Neural progenitor cell (in vitro differentiated cells): Measurements from ENCODE around the gene FAIM. TPM values are rescaled to one million over a fixed set of nuclear protein-coding genes. Genes with fewer than 3 reads are reported as not detected.
A peak's percentile ranks its signal among the peaks of the same experiment; 100 is the strongest.

Source experiments
- DNase-seq: peaks from one replicate; pipeline ENCODE4 v3.0.0-alpha.2; 2016; ENCODE audit warnings: low spot score
- H2AFZ ChIP-seq: fragments of 200-600 bp; sonication (generic); replicated peaks from 2 replicates; pipeline ENCODE4 v1.6.1; 2016; ENCODE audit warnings: antibody characterized with exemption
- H3F3A ChIP-seq: fragments of 200-600 bp; sonication (generic); 2 replicates; pipeline ENCODE4 v1.6.1; 2016; ENCODE audit warnings: antibody characterized with exemption, low read depth
- H3K27ac ChIP-seq: fragments of 200-600 bp; sonication (generic); 2 replicates; pipeline ENCODE4 v1.5.1; 2016; ENCODE audit warnings: mild to moderate bottlenecking
- H3K27me3 ChIP-seq: fragments of 200-600 bp; sonication (generic); 2 replicates; pipeline ENCODE4 v1.6.1; 2016; ENCODE audit warnings: mild to moderate bottlenecking, moderate library complexity
- H3K36me3 ChIP-seq: fragments of 200-600 bp; sonication (generic); 2 replicates; pipeline ENCODE4 v1.5.1; 2016
- H3K4me1 ChIP-seq: fragments of 200-600 bp; sonication (generic); 2 replicates; pipeline ENCODE4 v1.6.1; 2016; ENCODE audit warnings: mixed run types
- H3K4me2 ChIP-seq: fragments of 200-600 bp; sonication (generic); 2 replicates; pipeline ENCODE4 v1.6.1; 2016
- H3K4me3 ChIP-seq: fragments of 200-600 bp; sonication (generic); 2 replicates; pipeline ENCODE4 v1.5.1; 2016
- H3K79me2 ChIP-seq: fragments of 200-600 bp; sonication (generic); 2 replicates; pipeline ENCODE4 v1.6.1; 2016; ENCODE audit warnings: low read depth
- H3K9ac ChIP-seq: fragments of 200-600 bp; sonication (generic); 2 replicates; pipeline ENCODE4 v1.6.1; 2016
- H3K9me3 ChIP-seq: fragments of 200-600 bp; sonication (generic); 2 replicates; pipeline ENCODE4 v1.5.1; 2016; ENCODE audit warnings: low read depth
- H4K20me1 ChIP-seq: fragments of 200-600 bp; sonication (generic); 2 replicates; pipeline ENCODE4 v1.6.1; 2016; ENCODE audit warnings: low read depth
- H3K27ac Mint-ChIP-seq: 3 replicates; pipeline ENCODE4 v1.8.0; 2021; ENCODE audit warnings: mixed read lengths
- H3K27me3 Mint-ChIP-seq: 2 replicates; pipeline ENCODE4 v1.8.0; 2022; ENCODE audit warnings: low read depth, mild to moderate bottlenecking, inconsistent platforms, moderate library complexity, mixed read lengths; ENCODE audit not compliant: insufficient read depth
- H3K36me3 Mint-ChIP-seq: 3 replicates; pipeline ENCODE4 v1.8.0; 2021; ENCODE audit warnings: mixed read lengths
- H3K4me1 Mint-ChIP-seq: 3 replicates; pipeline ENCODE4 v1.8.0; 2021; ENCODE audit warnings: mixed read lengths
- H3K4me3 Mint-ChIP-seq: 3 replicates; pipeline ENCODE4 v1.8.0; 2021; ENCODE audit warnings: mild to moderate bottlenecking, moderate library complexity, mixed read lengths
- H3K9me3 Mint-ChIP-seq: 3 replicates; pipeline ENCODE4 v1.8.0; 2020; ENCODE audit warnings: mixed read lengths
- CTCF ChIP-seq: fragments of 200-600 bp; sonication (generic); IDR thresholded peaks from 2 replicates; pipeline ENCODE4 v1.5.1; 2017; ENCODE audit warnings: antibody characterized with exemption, mild to moderate bottlenecking
- EZH2 ChIP-seq: fragments of 200-600 bp; sonication (generic); IDR thresholded peaks from 2 replicates; pipeline ENCODE4 v1.6.1; 2017; ENCODE audit warnings: antibody characterized with exemption, mild to moderate bottlenecking, moderate library complexity
- EZH2phosphoT487 ChIP-seq: fragments of 200-600 bp; sonication (generic); IDR thresholded peaks from 2 replicates; pipeline ENCODE4 v1.6.1; 2017; ENCODE audit warnings: antibody characterized with exemption
- total RNA-seq: library from RNA; depleted of rRNA; stranded (reverse); fragments of >200 nt; gene quantifications from 2 replicates; pipeline ENCODE4 v1.2.3, GENCODE V29; 2015; ENCODE audit warnings: low replicate concordance

FAIM gene
- total RNA-seq, 1 donor from 2014 or later, result 13.2 TPM

DNA sequence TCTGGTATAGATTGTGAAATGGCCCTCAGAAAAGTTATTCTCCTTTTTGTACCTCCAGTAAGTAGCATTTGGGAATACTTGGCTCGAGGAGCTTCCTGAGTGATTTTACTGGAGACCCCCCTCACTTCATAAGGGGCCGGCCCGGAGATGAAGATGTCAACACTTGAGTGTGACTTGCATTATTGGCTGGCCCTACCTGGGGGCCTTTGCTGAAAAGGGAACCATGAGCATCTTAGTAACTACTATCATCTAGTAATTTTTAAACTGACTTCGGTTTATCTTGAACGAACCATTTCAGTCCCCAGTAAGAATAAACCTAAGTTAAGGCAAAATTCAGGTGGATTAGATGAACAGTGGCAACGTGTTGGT lies 1.3 kb downstream of the FAIM start:
- TF ChIP-seq CTCF, result no peak
- TF ChIP-seq EZH2phosphoT487, result no peak
- TF ChIP-seq EZH2, result no peak
- no peak overlapping the region for H3K9ac ChIP-seq
- peak overlapping the region; percentile 85 for H2AFZ ChIP-seq
- peak overlapping the region; percentile 94 for H3K4me2 ChIP-seq
- no peaks in the 10 kb centered on the region for H3K79me2 ChIP-seq
- peaks cover 9% of the 10 kb centered on the region for H3K27me3 ChIP-seq
- no peak overlapping the region for H3K27ac ChIP-seq
- DNase-seq, result no peak
- Mint-ChIP-seq H3K27ac (no peak overlapping the region), H3K4me3 (peak overlapping the region; percentile 81), H3K4me1 (peaks cover 13% of the 10 kb centered on the region), H3K27me3 (peaks cover 8% of the 10 kb centered on the region), H3K36me3 (no peaks in the 10 kb centered on the region), H3K9me3 (no peaks in the 10 kb centered on the region)
- H3K4me1 ChIP-seq, result peaks cover 5% of the 10 kb centered on the region
- H3K4me3 ChIP-seq, result peak overlapping the region; percentile 62
- no peaks in the 10 kb centered on the region for H3K9me3 ChIP-seq
- H3F3A ChIP-seq, result peaks cover 11% of the 10 kb centered on the region
- H4K20me1 ChIP-seq, result no peaks in the 10 kb centered on the region
- no peaks in the 10 kb centered on the region for H3K36me3 ChIP-seq

DNA sequence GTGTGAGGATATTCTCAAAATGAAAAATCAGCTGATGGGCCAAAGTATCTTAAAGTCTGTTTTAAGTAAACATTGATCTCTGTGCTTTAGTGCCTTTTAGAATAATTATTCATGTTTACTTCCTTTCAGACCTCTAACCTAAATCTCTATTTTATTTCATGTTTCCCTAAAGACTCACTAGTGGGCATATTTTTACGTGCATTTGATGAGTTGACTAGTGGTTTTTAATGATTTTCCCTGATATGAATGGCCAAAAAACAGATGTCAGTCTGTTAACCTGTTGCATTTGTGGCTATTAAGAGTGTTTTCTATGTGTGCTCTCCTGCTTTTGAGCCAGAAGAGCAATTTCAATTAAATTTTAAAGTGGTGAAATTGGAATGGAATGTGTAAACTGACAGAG lies 6.9 kb downstream of the FAIM start:
- no peak for DNase-seq
- Histone ChIP-seq H3K79me2 (no peaks in the 10 kb centered on the region), H3K4me1 (no peaks in the 10 kb centered on the region), H3K9ac (no peak overlapping the region), H3K27ac (no peak overlapping the region), H3K9me3 (no peaks in the 10 kb centered on the region), H3K4me2 (no peak overlapping the region), H2AFZ (no peak overlapping the region), H3K27me3 (no peaks in the 10 kb centered on the region), H3K4me3 (no peak overlapping the region), H3K36me3 (no peaks in the 10 kb centered on the region), H3F3A (peaks cover 7% of the 10 kb centered on the region), H4K20me1 (no peaks in the 10 kb centered on the region)
- Mint-ChIP-seq H3K4me3 (no peak overlapping the region), H3K27me3 (no peaks in the 10 kb centered on the region), H3K4me1 (peaks cover 3% of the 10 kb centered on the region), H3K36me3 (no peaks in the 10 kb centered on the region), H3K9me3 (no peaks in the 10 kb centered on the region), H3K27ac (no peak overlapping the region)
- TF ChIP-seq EZH2 (no peak), CTCF (no peak), EZH2phosphoT487 (no peak)

- Mint-ChIP-seq H3K4me3 (no peak overlapping the region), H3K36me3 (no peaks in the 10 kb centered on the region), H3K27ac (no peak overlapping the region), H3K27me3 (no peaks in the 10 kb centered on the region), H3K9me3 (no peaks in the 10 kb centered on the region), H3K4me1 (no peaks in the 10 kb centered on the region)
- no peaks in the 10 kb centered on the region for H3F3A ChIP-seq
- H3K4me1 ChIP-seq, result no peaks in the 10 kb centered on the region
- H3K27me3 ChIP-seq, result no peaks in the 10 kb centered on the region
- no peak overlapping the region for H3K4me3 ChIP-seq
- no peaks in the 10 kb centered on the region for H3K79me2 ChIP-seq
- H3K4me2 ChIP-seq, result no peak overlapping the region
- no peak overlapping the region for H3K9ac ChIP-seq
- no peak for DNase-seq
- no peaks in the 10 kb centered on the region for H4K20me1 ChIP-seq
- TF ChIP-seq EZH2phosphoT487 (no peak), CTCF (no peak), EZH2 (no peak)
- H3K27ac ChIP-seq, result no peak overlapping the region
- H3K36me3 ChIP-seq, result no peaks in the 10 kb centered on the region
- no peak overlapping the region for H2AFZ ChIP-seq
- H3K9me3 ChIP-seq, result no peaks in the 10 kb centered on the region
Observed at GRCh38 chr3:138620431-138620830, 11.9 kb downstream of the FAIM start.

DNA sequence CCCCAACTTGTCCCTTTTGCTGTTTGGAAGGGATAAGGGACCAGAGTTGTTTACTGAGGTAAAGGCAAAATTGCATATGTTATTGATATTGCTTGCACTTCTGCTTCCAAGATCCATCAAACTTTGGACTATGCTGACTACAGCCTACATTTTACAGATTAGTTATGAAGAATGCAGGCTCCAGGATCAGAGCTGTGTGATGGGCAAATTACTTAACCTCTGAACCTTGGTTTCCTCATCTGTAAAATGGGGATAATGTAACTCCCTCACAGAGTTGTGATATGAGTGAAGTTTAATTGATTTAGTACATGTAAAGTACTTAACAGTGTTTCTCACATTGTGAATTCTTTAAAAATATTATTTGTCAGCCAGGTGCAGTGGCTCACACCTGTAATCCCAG lies 15.9 kb downstream of the FAIM start:
- Mint-ChIP-seq H3K27ac (no peak overlapping the region), H3K4me3 (no peak overlapping the region), H3K27me3 (no peaks in the 10 kb centered on the region), H3K9me3 (no peaks in the 10 kb centered on the region), H3K4me1 (no peaks in the 10 kb centered on the region), H3K36me3 (no peaks in the 10 kb centered on the region)
- Histone ChIP-seq H3K9me3 (no peaks in the 10 kb centered on the region), H3K4me2 (no peak overlapping the region), H3K27me3 (no peaks in the 10 kb centered on the region), H3K4me1 (no peaks in the 10 kb centered on the region), H2AFZ (no peak overlapping the region), H3K4me3 (no peak overlapping the region), H3K27ac (no peak overlapping the region), H3K79me2 (no peaks in the 10 kb centered on the region), H3K36me3 (no peaks in the 10 kb centered on the region), H3F3A (no peaks in the 10 kb centered on the region), H3K9ac (no peak overlapping the region), H4K20me1 (no peaks in the 10 kb centered on the region)
- no peak for DNase-seq
- no peak for TF ChIP-seq EZH2
- no peak for TF ChIP-seq EZH2phosphoT487
- TF ChIP-seq CTCF, result no peak
